ENCODE results near the gene SLC4A3. TPM values are rescaled to one million over a fixed set of nuclear protein-coding genes. Genes with fewer than 3 reads are reported as not detected.
"Not testable (repeated sequence)": the region's sequence is repeated elsewhere in the genome, so short reads cannot be mapped to it uniquely, and the experiment has no call there.

The SLC4A3 gene
- total RNA-seq, 1 experiment from 2014 or later, result 7.9 TPM

- no peak for DNase-seq (ENCODE audit: low read depth)
Observed at GRCh38 chr2:219675221-219675620, 47.8 kb downstream of the SLC4A3 start.

- no peak for DNase-seq (ENCODE audit: low read depth)
Observed at GRCh38 chr2:219676586-219676985, 49.2 kb downstream of the SLC4A3 start.

- DNase-seq (ENCODE audit: low read depth), result no peak
Observed at GRCh38 chr2:219679041-219679440, 51.6 kb downstream of the SLC4A3 start.

GRCh38 chr2:219679571-219679970 lies 52.1 kb downstream of the SLC4A3 start:
- DNase-seq (ENCODE audit: low read depth), result no peak

- DNase-seq (ENCODE audit: low read depth), result no peak
Observed at GRCh38 chr2:219680958-219681693, 53.7 kb downstream of the SLC4A3 start.

- peak; percentile 75 for DNase-seq (ENCODE audit: low read depth)
Observed at GRCh38 chr2:219681694-219682300, 54.4 kb downstream of the SLC4A3 start.

GRCh38 chr2:219683474-219683873 lies 56.0 kb downstream of the SLC4A3 start:
- not testable (repeated sequence) for DNase-seq (ENCODE audit: low read depth)

- DNase-seq (ENCODE audit: low read depth), result peak; percentile 84
Observed at GRCh38 chr2:219684721-219685689, 57.6 kb downstream of the SLC4A3 start.

GRCh38 chr2:219687272-219687671 lies 59.8 kb downstream of the SLC4A3 start:
- DNase-seq (ENCODE audit: low read depth), result peak; percentile 47

GRCh38 chr2:219687882-219688559 lies 60.6 kb downstream of the SLC4A3 start:
- DNase-seq (ENCODE audit: low read depth), result no peak

GRCh38 chr2:219688560-219689445 lies 61.4 kb downstream of the SLC4A3 start:
- DNase-seq (ENCODE audit: low read depth), result peak; percentile 92

- peak; percentile 75 for DNase-seq (ENCODE audit: low read depth)
Observed at GRCh38 chr2:219689676-219690628, 62.5 kb downstream of the SLC4A3 start.

GRCh38 chr2:219691571-219691970 lies 64.1 kb downstream of the SLC4A3 start:
- no peak for DNase-seq (ENCODE audit: low read depth)

Small RNA genes within 50 kb of the gene (small RNA-seq; reads per million reads assigned to genes)
- not detected for gene RN7SKP213

Other genes with a start within 250 kb of the SLC4A3 start
- gene DNPEP, start 239.7 kb upstream of the SLC4A3 start, total RNA-seq (2014; rRNA removed; shearing (Covaris generic)), result 77.0 and 94.9 TPM in 2 replicates
- gene DES, start 209.3 kb upstream of the SLC4A3 start, total RNA-seq (2014; rRNA removed; shearing (Covaris generic)), result not detected in 2 replicates
- 20.6 and 23.0 TPM in 2 replicates for gene SPEG, start 192.8 kb upstream of the SLC4A3 start, total RNA-seq (2014; rRNA removed; shearing (Covaris generic))
- 40.0 and 47.8 TPM in 2 replicates for gene GMPPA, start 128.7 kb upstream of the SLC4A3 start, total RNA-seq (2014; rRNA removed; shearing (Covaris generic))
- gene ASIC4, start 113.1 kb upstream of the SLC4A3 start, total RNA-seq (2014; rRNA removed; shearing (Covaris generic)), result not detected in 2 replicates
- 126 and 132 TPM in 2 replicates for gene CHPF, start 83.8 kb upstream of the SLC4A3 start, total RNA-seq (2014; rRNA removed; shearing (Covaris generic))
- 1.8 and 2.0 TPM in 2 replicates for gene TMEM198, start 83.6 kb upstream of the SLC4A3 start, total RNA-seq (2014; rRNA removed; shearing (Covaris generic))
- gene OBSL1, start 56.1 kb upstream of the SLC4A3 start, total RNA-seq (2014; rRNA removed; shearing (Covaris generic)), result 71.0 and 80.8 TPM in 2 replicates
- not detected in 2 replicates for gene INHA, start 55.3 kb upstream of the SLC4A3 start, total RNA-seq (2014; rRNA removed; shearing (Covaris generic))
- 17.1 and 18.2 TPM in 2 replicates for gene STK11IP, start 29.8 kb upstream of the SLC4A3 start, total RNA-seq (2014; rRNA removed; shearing (Covaris generic))